Astrocyte (in vitro differentiated cells and primary cell): ENCODE measurements around the gene MMP7. TPM values are rescaled to one million over a fixed set of nuclear protein-coding genes. Genes with fewer than 3 reads are reported as not detected.

Experiments used
- DNase-seq: peaks from one replicate; pipeline ENCODE4 v3.0.0-alpha.2; 2010; ENCODE audit warnings: low read depth
- FAIRE-seq: peaks from 2 replicates; lab custom pipeline; 2011; peaks lifted over from hg19 to GRCh38; lab: Jason Lieb, UNC
- H2AFZ ChIP-seq: 2 replicates; pipeline ENCODE4 v1.6.0; 2012; ENCODE audit warnings: low read depth, low read length, inconsistent platforms
- H3K27ac ChIP-seq: 2 replicates; pipeline ENCODE4 v1.5.1; 2011; ENCODE audit warnings: low read depth, low read length, inconsistent platforms
- H3K27me3 ChIP-seq: 2 replicates; pipeline ENCODE4 v1.6.0; 2011; ENCODE audit warnings: low read length, inconsistent platforms; ENCODE audit not compliant: insufficient read depth
- H3K36me3 ChIP-seq: 2 replicates; pipeline ENCODE4 v1.5.1; 2011; ENCODE audit warnings: low read length, inconsistent platforms; ENCODE audit not compliant: insufficient read depth
- H3K4me1 ChIP-seq: 2 replicates; pipeline ENCODE4 v1.5.1; 2011; ENCODE audit warnings: low read length, inconsistent platforms; ENCODE audit not compliant: insufficient read depth
- H3K4me2 ChIP-seq: 2 replicates; pipeline ENCODE4 v1.6.0; 2012; ENCODE audit warnings: low read length, inconsistent platforms
- H3K4me3 ChIP-seq: 2 replicates; pipeline ENCODE4 v1.5.1; 2011; ENCODE audit warnings: low read depth, mild to moderate bottlenecking, low read length, inconsistent platforms; ENCODE audit not compliant: insufficient read depth
- H3K79me2 ChIP-seq: 2 replicates; pipeline ENCODE4 v1.6.0; 2012; ENCODE audit warnings: mild to moderate bottlenecking, low read length, inconsistent platforms; ENCODE audit not compliant: insufficient read depth
- H3K9ac ChIP-seq: 2 replicates; pipeline ENCODE4 v1.6.0; 2012; ENCODE audit warnings: mild to moderate bottlenecking, low read length, inconsistent platforms
- H3K9me3 ChIP-seq: 2 replicates; pipeline ENCODE4 v1.5.1; 2012; ENCODE audit warnings: low read depth, mild to moderate bottlenecking, low read length, inconsistent platforms; ENCODE audit not compliant: insufficient read depth
- H4K20me1 ChIP-seq: 2 replicates; pipeline ENCODE4 v1.6.0; 2012; ENCODE audit warnings: low read length, inconsistent platforms; ENCODE audit not compliant: insufficient read depth
- H3K27ac Mint-ChIP-seq: one replicate; pipeline ENCODE4 v1.8.0; 2021; ENCODE audit warnings: mild to moderate bottlenecking, mixed read lengths; ENCODE audit not compliant: unreplicated experiment
- H3K27me3 Mint-ChIP-seq: one replicate; pipeline ENCODE4 v1.8.0; 2021; ENCODE audit warnings: low read depth, mixed read lengths; ENCODE audit not compliant: unreplicated experiment
- H3K36me3 Mint-ChIP-seq: one replicate; pipeline ENCODE4 v1.8.0; 2021; ENCODE audit warnings: low read depth, mixed read lengths; ENCODE audit not compliant: unreplicated experiment
- H3K4me1 Mint-ChIP-seq: one replicate; pipeline ENCODE4 v1.8.0; 2021; ENCODE audit warnings: low read depth, mixed read lengths; ENCODE audit not compliant: unreplicated experiment
- H3K4me3 Mint-ChIP-seq: one replicate; pipeline ENCODE4 v1.8.0; 2021; ENCODE audit warnings: mild to moderate bottlenecking, moderate library complexity, mixed read lengths; ENCODE audit not compliant: unreplicated experiment
- H3K9me3 Mint-ChIP-seq: one replicate; pipeline ENCODE4 v1.8.0; 2021; ENCODE audit warnings: mild to moderate bottlenecking, mixed read lengths; ENCODE audit not compliant: unreplicated experiment
- CTCF ChIP-seq: IDR thresholded peaks from 2 replicates; pipeline ENCODE4 v1.5.1; 2011; ENCODE audit warnings: low read depth, mild to moderate bottlenecking, inconsistent platforms, low read length, moderate library complexity; ENCODE audit not compliant: insufficient read depth
- EZH2 ChIP-seq: IDR thresholded peaks from 2 replicates; pipeline ENCODE4 v1.6.1; 2012; ENCODE audit warnings: mild to moderate bottlenecking, low read length, inconsistent platforms; ENCODE audit not compliant: insufficient read depth
- total RNA-seq: library from RNA; stranded (reverse); gene quantifications from 2 replicates; pipeline ENCODE4 v1.2.1, GENCODE V29; 2021

MMP7 gene
- total RNA-seq, 1 donor from 2014 or later, result 2.6 TPM

- Mint-ChIP-seq H3K9me3 (peaks cover 2% of the 10 kb centered on the region), H3K27ac (no peak overlapping the region), H3K4me3 (no peak overlapping the region), H3K27me3 (no peaks in the 10 kb centered on the region), H3K36me3 (no peaks in the 10 kb centered on the region), H3K4me1 (peaks cover 6% of the 10 kb centered on the region)
- no peaks in the 10 kb centered on the region for H3K9me3 ChIP-seq
- FAIRE-seq (no peak), DNase-seq (no peak)
- H3K4me1 ChIP-seq, result no peaks in the 10 kb centered on the region
- H3K79me2 ChIP-seq, result no peaks in the 10 kb centered on the region
- no peaks in the 10 kb centered on the region for H3K36me3 ChIP-seq
- no peaks in the 10 kb centered on the region for H4K20me1 ChIP-seq
- TF ChIP-seq EZH2 (no peak), CTCF (no peak)
- no peak overlapping the region for H3K9ac ChIP-seq
- no peak overlapping the region for H3K4me3 ChIP-seq
- H3K27me3 ChIP-seq, result no peaks in the 10 kb centered on the region
- H3K4me2 ChIP-seq, result no peak overlapping the region
- no peak overlapping the region for H2AFZ ChIP-seq
- no peak overlapping the region for H3K27ac ChIP-seq
Observed at GRCh38 chr11:102522312-102523188, 8.0 kb downstream of the MMP7 start.

- Histone ChIP-seq H3K4me2 (no peak overlapping the region), H3K27me3 (no peaks in the 10 kb centered on the region), H3K9me3 (no peaks in the 10 kb centered on the region), H3K9ac (no peak overlapping the region), H2AFZ (no peak overlapping the region), H3K4me3 (no peak overlapping the region), H3K36me3 (no peaks in the 10 kb centered on the region), H3K79me2 (no peaks in the 10 kb centered on the region), H3K4me1 (no peaks in the 10 kb centered on the region), H4K20me1 (no peaks in the 10 kb centered on the region), H3K27ac (no peak overlapping the region)
- Mint-ChIP-seq H3K27me3 (no peaks in the 10 kb centered on the region), H3K27ac (no peak overlapping the region), H3K36me3 (no peaks in the 10 kb centered on the region), H3K4me1 (peaks cover 6% of the 10 kb centered on the region), H3K4me3 (no peak overlapping the region), H3K9me3 (peaks cover 2% of the 10 kb centered on the region)
- TF ChIP-seq EZH2 (no peak), CTCF (no peak)
- FAIRE-seq (no peak), DNase-seq (no peak)
Observed at GRCh38 chr11:102521121-102521520, 9.4 kb downstream of the MMP7 start.

GRCh38 chr11:102520514-102520913 is 10.0 kb downstream of the MMP7 start:
- H3K27ac Mint-ChIP-seq, result no peak overlapping the region
- no peak for TF ChIP-seq EZH2
- no peak for TF ChIP-seq CTCF
- Histone ChIP-seq H3K9ac (no peak overlapping the region), H3K36me3 (no peaks in the 10 kb centered on the region), H3K79me2 (no peaks in the 10 kb centered on the region), H3K4me2 (no peak overlapping the region), H4K20me1 (no peaks in the 10 kb centered on the region), H3K27me3 (no peaks in the 10 kb centered on the region), H3K4me1 (no peaks in the 10 kb centered on the region), H3K9me3 (no peaks in the 10 kb centered on the region), H2AFZ (no peak overlapping the region), H3K4me3 (no peak overlapping the region), H3K27ac (no peak overlapping the region)
- H3K27me3 Mint-ChIP-seq, result no peaks in the 10 kb centered on the region
- H3K36me3 Mint-ChIP-seq, result no peaks in the 10 kb centered on the region
- DNase-seq, result no peak
- H3K4me1 Mint-ChIP-seq, result peaks cover 6% of the 10 kb centered on the region
- H3K4me3 Mint-ChIP-seq, result no peak overlapping the region
- H3K9me3 Mint-ChIP-seq, result peaks cover 2% of the 10 kb centered on the region
- FAIRE-seq, result no peak
